ENCODE measurements around the gene FCN2. TPM values are rescaled to one million over a fixed set of nuclear protein-coding genes. Genes with fewer than 3 reads are reported as not detected.
A peak's percentile ranks its signal among the peaks of the same experiment; 100 is the strongest.

Gene FCN2
- total RNA-seq, 1 donor from 2014 or later: not detected

GRCh38 chr9:134895908-134896833, 15.6 kb downstream of the FCN2 start:
- peak; percentile 83 for DNase-seq (ENCODE audit: extremely low spot score, unreplicated experiment)
- TF ChIP-seq CTCF (IDR thresholded peaks at IDR 0.05): no peak
- peaks cover 11% of the 10 kb centered on the region for H3K9me3 Mint-ChIP-seq (ENCODE audit: unreplicated experiment)
- H3K4me1 Mint-ChIP-seq (ENCODE audit: unreplicated experiment): peaks cover 28% of the 10 kb centered on the region
- peaks cover 24% of the 10 kb centered on the region for H3K27me3 Mint-ChIP-seq (ENCODE audit: unreplicated experiment)
- H3K4me3 Mint-ChIP-seq (ENCODE audit: unreplicated experiment): peak overlapping the region; percentile 10
- H3K36me3 Mint-ChIP-seq (ENCODE audit: unreplicated experiment): no peaks in the 10 kb centered on the region
- peak overlapping the region; percentile 59 for H3K27ac Mint-ChIP-seq (ENCODE audit: unreplicated experiment)

GRCh38 chr9:134896834-134897583, 16.4 kb downstream of the FCN2 start:
- H3K27ac Mint-ChIP-seq (ENCODE audit: unreplicated experiment): no peak overlapping the region
- peaks cover 11% of the 10 kb centered on the region for H3K9me3 Mint-ChIP-seq (ENCODE audit: unreplicated experiment)
- peaks cover 26% of the 10 kb centered on the region for H3K4me1 Mint-ChIP-seq (ENCODE audit: unreplicated experiment)
- no peak for TF ChIP-seq CTCF (IDR thresholded peaks at IDR 0.05)
- H3K4me3 Mint-ChIP-seq (ENCODE audit: unreplicated experiment): no peak overlapping the region
- H3K36me3 Mint-ChIP-seq (ENCODE audit: unreplicated experiment): no peaks in the 10 kb centered on the region
- H3K27me3 Mint-ChIP-seq (ENCODE audit: unreplicated experiment): peaks cover 20% of the 10 kb centered on the region
- no peak for DNase-seq (ENCODE audit: extremely low spot score, unreplicated experiment)

GRCh38 chr9:134897584-134898170, 17.1 kb downstream of the FCN2 start:
- Mint-ChIP-seq H3K4me1 (ENCODE audit: unreplicated experiment) (peaks cover 24% of the 10 kb centered on the region), H3K9me3 (ENCODE audit: unreplicated experiment) (peaks cover 11% of the 10 kb centered on the region), H3K27me3 (ENCODE audit: unreplicated experiment) (peaks cover 26% of the 10 kb centered on the region), H3K36me3 (ENCODE audit: unreplicated experiment) (no peaks in the 10 kb centered on the region), H3K4me3 (ENCODE audit: unreplicated experiment) (no peak overlapping the region), H3K27ac (ENCODE audit: unreplicated experiment) (no peak overlapping the region)
- DNase-seq (ENCODE audit: extremely low spot score, unreplicated experiment): no peak
- no peak for TF ChIP-seq CTCF (IDR thresholded peaks at IDR 0.05)

GRCh38 chr9:134898319-134898718, 17.7 kb downstream of the FCN2 start:
- no peak for DNase-seq (ENCODE audit: extremely low spot score, unreplicated experiment)
- H3K4me1 Mint-ChIP-seq (ENCODE audit: unreplicated experiment): peaks cover 24% of the 10 kb centered on the region
- peaks cover 11% of the 10 kb centered on the region for H3K9me3 Mint-ChIP-seq (ENCODE audit: unreplicated experiment)
- no peaks in the 10 kb centered on the region for H3K36me3 Mint-ChIP-seq (ENCODE audit: unreplicated experiment)
- H3K4me3 Mint-ChIP-seq (ENCODE audit: unreplicated experiment): no peak overlapping the region
- TF ChIP-seq CTCF (IDR thresholded peaks at IDR 0.05): no peak
- peaks cover 31% of the 10 kb centered on the region for H3K27me3 Mint-ChIP-seq (ENCODE audit: unreplicated experiment)
- no peak overlapping the region for H3K27ac Mint-ChIP-seq (ENCODE audit: unreplicated experiment)

Measured in osteocyte (in vitro differentiated cells).